Peyer's patch (tissue), 4 donors: Measurements from ENCODE around the gene SLAMF8.

ENCODE experiments used
- CTCF ChIP-seq, 6 experiments: fragments of 450-650 bp in 4 of 6; fragments of 200-600 bp in 2 of 6; sonication (generic) in 1 of 6; IDR thresholded peaks; one replicate each; pipeline ENCODE4 v1.5.1; 2017 to 2019; ENCODE audit warnings: antibody characterized with exemption in 6 of 6, mild to moderate bottlenecking in 3 of 6, moderate library complexity in 1 of 6
- POLR2A ChIP-seq, 2 donors: fragments of 450-650 bp; IDR thresholded peaks; one replicate each; pipeline ENCODE4 v1.5.1; 2017; ENCODE audit warnings: antibody characterized with exemption in 2 of 2, mild to moderate bottlenecking in 2 of 2, moderate library complexity in 2 of 2

- TF ChIP-seq POLR2A (IDR thresholded peaks at IDR 0.05) (no peak), CTCF (IDR thresholded peaks at IDR 0.05) (no peak)
Measured at GRCh38 chr1:159857889-159858288, 31.2 kb downstream of the SLAMF8 start.
